Inflammatory macrophage treated with lipopolysaccharide for 1 hour (primary cell): ENCODE measurements around the gene SETD1A.
"Not testable (repeated sequence)": the region's sequence is repeated elsewhere in the genome, so short reads cannot be mapped to it uniquely, and the experiment has no call there.

Experiments
- DNase-seq, 2 donors: peaks; one replicate each; pipeline ENCODE4 v3.0.0-alpha.2; 2020 to 2022

Gene SETD1A

GRCh38 chr16:30930160-30930571 is 27.4 kb upstream of the SETD1A start:
- no peak for DNase-seq

GRCh38 chr16:30931068-30931650 is 26.4 kb upstream of the SETD1A start:
- DNase-seq = no peak

GRCh38 chr16:30934827-30935557 is 22.6 kb upstream of the SETD1A start:
- DNase-seq = peak; percentile 67 to 90

- DNase-seq = no peak
Observed at GRCh38 chr16:30937692-30938091, 19.9 kb upstream of the SETD1A start.

GRCh38 chr16:30939571-30939970 is 18.0 kb upstream of the SETD1A start:
- not testable (repeated sequence) for DNase-seq

- DNase-seq = peak; percentile 61 to 86
Observed at GRCh38 chr16:30941600-30942425, 15.7 kb upstream of the SETD1A start.

- no peak for DNase-seq
Observed at GRCh38 chr16:30942426-30942806, 15.1 kb upstream of the SETD1A start.

- DNase-seq = no peak
Observed at GRCh38 chr16:30944352-30944751, 13.2 kb upstream of the SETD1A start.

- no peak for DNase-seq
Observed at GRCh38 chr16:30946671-30947540, 10.6 kb upstream of the SETD1A start.

GRCh38 chr16:30947541-30947858 is 10.1 kb upstream of the SETD1A start:
- DNase-seq = no peak

- peak; percentile 37 to 71 for DNase-seq
Observed at GRCh38 chr16:30947859-30948666, 9.5 kb upstream of the SETD1A start.

GRCh38 chr16:30948667-30949649 is 8.6 kb upstream of the SETD1A start, which contains the start of gene ORAI3:
Gene ORAI3 (plus strand): TSS chr16:30949068. CDS start chr16:30949290, 222 bp downstream.
- DNase-seq = peak; percentile 73 to 85

- DNase-seq = peak; percentile 61 to 80
Observed at GRCh38 chr16:30949650-30950515, 7.7 kb upstream of the SETD1A start.

- DNase-seq = no peak
Observed at GRCh38 chr16:30950516-30951065, 7.0 kb upstream of the SETD1A start.

- no peak for DNase-seq
Observed at GRCh38 chr16:30951193-30951592, 6.4 kb upstream of the SETD1A start.

- DNase-seq = no peak
Observed at GRCh38 chr16:30951750-30952149, 5.8 kb upstream of the SETD1A start.

- DNase-seq = no peak
Observed at GRCh38 chr16:30953111-30953510, 4.4 kb upstream of the SETD1A start.

GRCh38 chr16:30953511-30954124 is 3.9 kb upstream of the SETD1A start:
- peak; percentile 43 to 50 for DNase-seq

- DNase-seq = no peak
Observed at GRCh38 chr16:30954993-30955392, 2.6 kb upstream of the SETD1A start.
